Neural cell (in vitro differentiated cells): ENCODE data around the gene FBXL2. TPM values are rescaled to one million over a fixed set of nuclear protein-coding genes. Genes with fewer than 3 reads are reported as not detected.
A peak's percentile ranks its signal among the peaks of the same experiment; 100 is the strongest.

Experiments used
- H2AFZ ChIP-seq: fragments of 200-600, 300-800 bp; sonication (generic), shearing (Covaris generic); 2 replicates; pipeline ENCODE4 v1.6.0; 2014; ENCODE audit warnings: low read depth, mild to moderate bottlenecking, antibody characterized with exemption, low read length, moderate library complexity
- H3F3A ChIP-seq: fragments of 200-600 bp; shearing (Covaris generic); 2 replicates; pipeline ENCODE4 v1.6.1; 2016; ENCODE audit warnings: mild to moderate bottlenecking, moderate library complexity, mixed read lengths, antibody characterized with exemption, low read length; ENCODE audit not compliant: insufficient read depth, poor library complexity, severe bottlenecking
- H3K27ac ChIP-seq: fragments of 200-600, 300-800 bp; sonication (generic), shearing (Covaris generic); 2 replicates; pipeline ENCODE4 v1.5.1; 2014; ENCODE audit warnings: mild to moderate bottlenecking, low read length, moderate library complexity
- H3K27me3 ChIP-seq: fragments of 300-800, 200-600 bp; sonication (generic), shearing (Covaris generic); 2 replicates; pipeline ENCODE4 v1.6.0; 2014; ENCODE audit warnings: mild to moderate bottlenecking, low read depth, low read length, moderate library complexity; ENCODE audit not compliant: insufficient read depth
- H3K36me3 ChIP-seq: fragments of 300-800, 200-600 bp; sonication (generic), shearing (Covaris generic); 2 replicates; pipeline ENCODE4 v1.5.1; 2014; ENCODE audit warnings: mild to moderate bottlenecking, antibody characterized with exemption, low read length, moderate library complexity; ENCODE audit not compliant: insufficient read depth
- H3K4me2 ChIP-seq: fragments of 300-800, 200-600 bp; sonication (generic), shearing (Covaris generic); 2 replicates; pipeline ENCODE4 v1.6.0; 2014; ENCODE audit warnings: mild to moderate bottlenecking, low read length
- H3K4me3 ChIP-seq: fragments of 300-800, 200-600 bp; sonication (generic), shearing (Covaris generic); 2 replicates; pipeline ENCODE4 v1.5.1; 2014; ENCODE audit warnings: mild to moderate bottlenecking, low read length, moderate library complexity
- H3K79me2 ChIP-seq: fragments of 200-600 bp; shearing (Covaris generic); replicated peaks from 2 replicates; pipeline ENCODE4 v1.6.0; 2014; ENCODE audit warnings: mild to moderate bottlenecking, low read length, moderate library complexity; ENCODE audit not compliant: insufficient read depth
- H3K9ac ChIP-seq: fragments of 300-800, 200-600 bp; sonication (generic), shearing (Covaris generic); 2 replicates; pipeline ENCODE4 v1.6.1; 2016; ENCODE audit warnings: mild to moderate bottlenecking, low read length, mixed read lengths
- H3K9me2 ChIP-seq: fragments of 200-600 bp; shearing (Covaris generic); 2 replicates; pipeline ENCODE4 v1.6.1; 2016; ENCODE audit warnings: mild to moderate bottlenecking, low read length, mixed read lengths; ENCODE audit not compliant: insufficient read depth
- H3K9me3 ChIP-seq: fragments of 200-600, 300-800 bp; sonication (generic), shearing (Covaris generic); 2 replicates; pipeline ENCODE4 v1.6.1; 2016; ENCODE audit warnings: mild to moderate bottlenecking, mixed run types, low read length, moderate library complexity, mixed read lengths
- H4K20me1 ChIP-seq: fragments of 200-600 bp; shearing (Covaris generic); 2 replicates; pipeline ENCODE4 v1.6.1; 2016; ENCODE audit warnings: mild to moderate bottlenecking, mixed run types; ENCODE audit not compliant: insufficient read depth
- CTCF ChIP-seq: fragments of 450-650 bp; IDR thresholded peaks from 2 replicates; pipeline ENCODE4 v1.5.1; 2014; ENCODE audit warnings: antibody characterized with exemption, mild to moderate bottlenecking, moderate library complexity; ENCODE audit not compliant: poor library complexity, severe bottlenecking
- EP300 ChIP-seq: fragments of 450-650 bp; conservative IDR thresholded peaks from 2 replicates; pipeline ENCODE4 v1.6.1; 2014; ENCODE audit warnings: antibody characterized with exemption, mild to moderate bottlenecking, moderate library complexity; ENCODE audit not compliant: poor library complexity, severe bottlenecking
- EZH2 ChIP-seq: fragments of 200-600, 300-800 bp; shearing (Covaris generic), sonication (generic); IDR thresholded peaks from 2 replicates; pipeline ENCODE4 v1.6.1; 2014; ENCODE audit warnings: antibody characterized with exemption, low read length, borderline replicate concordance, mild to moderate bottlenecking; ENCODE audit not compliant: insufficient read depth, poor library complexity, severe bottlenecking
- MXI1 ChIP-seq: fragments of 450-650 bp; conservative IDR thresholded peaks from 2 replicates; pipeline ENCODE4 v1.6.1; 2014; ENCODE audit warnings: antibody characterized with exemption, mild to moderate bottlenecking; ENCODE audit not compliant: poor library complexity, severe bottlenecking
- POLR2AphosphoS5 ChIP-seq: IDR thresholded peaks from 2 replicates; pipeline ENCODE4 v1.6.1; 2012
- RAD21 ChIP-seq: fragments of 450-650 bp; conservative IDR thresholded peaks from 2 replicates; pipeline ENCODE4 v1.6.1; 2014; ENCODE audit warnings: antibody characterized with exemption, mild to moderate bottlenecking, moderate library complexity
- SMC3 ChIP-seq: fragments of 450-650 bp; conservative IDR thresholded peaks from 2 replicates; pipeline ENCODE4 v1.6.1; 2014; ENCODE audit warnings: antibody characterized with exemption, mild to moderate bottlenecking, moderate library complexity; ENCODE audit not compliant: poor library complexity
- TAF1 ChIP-seq: IDR thresholded peaks from 2 replicates; pipeline ENCODE4 v1.6.1; 2012; ENCODE audit warnings: low read depth
- polyA plus RNA-seq: library from polyadenylated mRNA; depleted of rRNA; stranded (reverse); fragments of >200 nt; gene quantifications from 2 replicates; pipeline ENCODE4 v1.2.3, GENCODE V29; 2014
- TF ChIP-seq, protein P1 (sequence below): IDR thresholded peaks from 2 replicates; pipeline ENCODE4 v1.6.1; 2012; ENCODE audit warnings: borderline replicate concordance

Gene FBXL2
- polyA plus RNA-seq, 1 donor from 2014 or later = 82.0 TPM

- Histone ChIP-seq H3K27me3 (no peaks in the 10 kb centered on the region), H3K36me3 (peaks cover 13% of the 10 kb centered on the region), H3K79me2 (no peaks in the 10 kb centered on the region), H4K20me1 (no peaks in the 10 kb centered on the region), H3K9me2 (no peaks in the 10 kb centered on the region), H3K4me2 (no peak overlapping the region), H3F3A (no peaks in the 10 kb centered on the region), H2AFZ (no peak overlapping the region), H3K9me3 (no peaks in the 10 kb centered on the region), H3K4me3 (no peak overlapping the region), H3K9ac (no peak overlapping the region), H3K27ac (no peak overlapping the region)
- TF ChIP-seq SMC3 (peak; percentile 86), RAD21 (peak; percentile 83), POLR2AphosphoS5 (no peak), EZH2 (no peak), MXI1 (no peak), CTCF (peak; percentile 88), TAF1 (no peak), EP300 (no peak)
- TF ChIP-seq, protein P1, sequence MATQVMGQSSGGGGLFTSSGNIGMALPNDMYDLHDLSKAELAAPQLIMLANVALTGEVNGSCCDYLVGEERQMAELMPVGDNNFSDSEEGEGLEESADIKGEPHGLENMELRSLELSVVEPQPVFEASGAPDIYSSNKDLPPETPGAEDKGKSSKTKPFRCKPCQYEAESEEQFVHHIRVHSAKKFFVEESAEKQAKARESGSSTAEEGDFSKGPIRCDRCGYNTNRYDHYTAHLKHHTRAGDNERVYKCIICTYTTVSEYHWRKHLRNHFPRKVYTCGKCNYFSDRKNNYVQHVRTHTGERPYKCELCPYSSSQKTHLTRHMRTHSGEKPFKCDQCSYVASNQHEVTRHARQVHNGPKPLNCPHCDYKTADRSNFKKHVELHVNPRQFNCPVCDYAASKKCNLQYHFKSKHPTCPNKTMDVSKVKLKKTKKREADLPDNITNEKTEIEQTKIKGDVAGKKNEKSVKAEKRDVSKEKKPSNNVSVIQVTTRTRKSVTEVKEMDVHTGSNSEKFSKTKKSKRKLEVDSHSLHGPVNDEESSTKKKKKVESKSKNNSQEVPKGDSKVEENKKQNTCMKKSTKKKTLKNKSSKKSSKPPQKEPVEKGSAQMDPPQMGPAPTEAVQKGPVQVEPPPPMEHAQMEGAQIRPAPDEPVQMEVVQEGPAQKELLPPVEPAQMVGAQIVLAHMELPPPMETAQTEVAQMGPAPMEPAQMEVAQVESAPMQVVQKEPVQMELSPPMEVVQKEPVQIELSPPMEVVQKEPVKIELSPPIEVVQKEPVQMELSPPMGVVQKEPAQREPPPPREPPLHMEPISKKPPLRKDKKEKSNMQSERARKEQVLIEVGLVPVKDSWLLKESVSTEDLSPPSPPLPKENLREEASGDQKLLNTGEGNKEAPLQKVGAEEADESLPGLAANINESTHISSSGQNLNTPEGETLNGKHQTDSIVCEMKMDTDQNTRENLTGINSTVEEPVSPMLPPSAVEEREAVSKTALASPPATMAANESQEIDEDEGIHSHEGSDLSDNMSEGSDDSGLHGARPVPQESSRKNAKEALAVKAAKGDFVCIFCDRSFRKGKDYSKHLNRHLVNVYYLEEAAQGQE = no peak
These were observed 95.2 kb downstream of the FBXL2 start for GRCh38 chr3:33372218-33373081.

- Histone ChIP-seq H3K9me2 (no peaks in the 10 kb centered on the region), H3F3A (no peaks in the 10 kb centered on the region), H2AFZ (no peak overlapping the region), H3K4me2 (no peak overlapping the region), H3K27ac (no peak overlapping the region), H3K79me2 (no peaks in the 10 kb centered on the region), H3K9me3 (no peaks in the 10 kb centered on the region), H3K9ac (no peak overlapping the region), H4K20me1 (no peaks in the 10 kb centered on the region), H3K4me3 (no peak overlapping the region), H3K36me3 (peaks cover 13% of the 10 kb centered on the region), H3K27me3 (no peaks in the 10 kb centered on the region)
- no peak for TF ChIP-seq CTCF
- TF ChIP-seq TAF1 = no peak
- TF ChIP-seq MXI1 = no peak
- TF ChIP-seq SMC3 = peak; percentile 19
- TF ChIP-seq EP300 = no peak
These were observed 95.8 kb downstream of the FBXL2 start for GRCh38 chr3:33373082-33373437.
